GM12891 (cell line): ENCODE data around the gene ARHGAP9. TPM values are rescaled to one million over a fixed set of nuclear protein-coding genes. Genes with fewer than 3 reads are reported as not detected.

Experiments
- DNase-seq: peaks from one replicate; pipeline ENCODE4 v3.0.0; 2011; ENCODE audit warnings: low spot score; ENCODE audit not compliant: insufficient read length
- FAIRE-seq: peaks from 2 replicates; lab custom pipeline; 2011; peaks lifted over from hg19 to GRCh38; lab: Jason Lieb, UNC
- PAX5 ChIP-seq: IDR thresholded peaks from 2 replicates; pipeline ENCODE4 v1.6.1; 2011; ENCODE audit warnings: low read length, moderate library complexity, mild to moderate bottlenecking; ENCODE audit not compliant: insufficient read depth, severe bottlenecking
- POLR2A ChIP-seq: IDR thresholded peaks from 2 replicates; pipeline ENCODE4 v1.6.1; 2011; ENCODE audit warnings: low read depth, low read length, control low read depth
- POLR2AphosphoS5 ChIP-seq: IDR thresholded peaks from 2 replicates; pipeline ENCODE4 v1.6.1; 2011; ENCODE audit warnings: low read depth, low read length, control low read depth
- POU2F2 ChIP-seq: IDR thresholded peaks from 2 replicates; pipeline ENCODE4 v1.6.1; 2011; ENCODE audit warnings: low read depth, mild to moderate bottlenecking, control low read depth, low read length, moderate library complexity
- SPI1 ChIP-seq: IDR thresholded peaks from 2 replicates; pipeline ENCODE4 v1.6.1; 2011; ENCODE audit warnings: low read depth, low read length, control low read depth
- TAF1 ChIP-seq: IDR thresholded peaks from 2 replicates; pipeline ENCODE4 v1.6.1; 2011; ENCODE audit warnings: low read depth, low read length, control low read depth
- polyA plus RNA-seq: library from polyadenylated mRNA; unstranded; fragments of >200 nt; gene quantifications from one replicate; pipeline ENCODE4 v1.2.1, GENCODE V29; 2012; ENCODE audit warnings: low read depth, missing spikeins, inconsistent platforms; ENCODE audit not compliant: missing spikeins

Gene ARHGAP9
- polyA plus RNA-seq = 71.0 TPM

DNA sequence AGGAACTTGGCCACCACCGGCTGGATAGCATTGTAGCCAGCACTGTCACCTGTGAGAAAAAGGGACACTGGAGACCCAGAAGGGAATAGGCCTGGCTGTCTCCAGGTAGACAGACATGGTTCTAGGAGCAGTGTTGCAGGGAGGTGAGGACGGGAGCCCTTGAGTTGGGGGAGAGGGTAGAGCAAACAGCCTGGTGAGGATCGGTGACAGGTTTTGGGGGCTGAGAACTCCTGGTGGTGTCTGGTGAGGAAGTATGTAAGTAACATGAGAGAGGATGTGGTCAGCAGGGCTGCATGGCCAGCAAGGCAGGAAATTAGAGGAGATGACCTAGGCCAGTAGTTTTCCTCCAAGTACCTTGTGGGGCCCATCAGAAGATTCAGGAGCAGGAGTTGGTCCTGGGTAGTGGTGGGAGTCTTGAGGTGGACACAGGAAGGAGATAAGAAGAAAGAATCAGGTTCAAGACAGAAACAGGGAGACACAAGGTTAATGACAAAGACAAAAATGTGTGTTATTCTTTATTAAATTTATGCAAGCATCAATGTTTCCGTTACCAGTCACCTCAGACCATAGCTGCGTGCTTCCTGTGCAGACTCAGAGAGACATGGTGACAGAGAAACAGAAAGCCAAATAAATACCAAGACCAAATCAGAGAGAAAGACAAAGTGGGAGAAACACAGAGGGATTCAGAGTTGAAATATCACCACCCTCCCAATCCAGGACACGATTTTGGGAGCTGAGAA lies at the start of gene ARHGAP9:
ARHGAP9 (minus strand) TSS at position 491 of the 740 bp plus-strand sequence; CDS start at position 31, 460 bp downstream.
- TF ChIP-seq POLR2A = peak; percentile 49; the same call in 1 of the 2 replicates
- peak; percentile 73 for TF ChIP-seq SPI1
- TF ChIP-seq POU2F2 = no peak
- no peak for TF ChIP-seq PAX5
- TF ChIP-seq POLR2AphosphoS5 = no peak; the same call in 1 of the 2 replicates
- TF ChIP-seq TAF1 = peak; percentile 39; the same call in 1 of the 2 replicates
- DNase-seq (no peak), FAIRE-seq (peak; percentile 94)

DNA sequence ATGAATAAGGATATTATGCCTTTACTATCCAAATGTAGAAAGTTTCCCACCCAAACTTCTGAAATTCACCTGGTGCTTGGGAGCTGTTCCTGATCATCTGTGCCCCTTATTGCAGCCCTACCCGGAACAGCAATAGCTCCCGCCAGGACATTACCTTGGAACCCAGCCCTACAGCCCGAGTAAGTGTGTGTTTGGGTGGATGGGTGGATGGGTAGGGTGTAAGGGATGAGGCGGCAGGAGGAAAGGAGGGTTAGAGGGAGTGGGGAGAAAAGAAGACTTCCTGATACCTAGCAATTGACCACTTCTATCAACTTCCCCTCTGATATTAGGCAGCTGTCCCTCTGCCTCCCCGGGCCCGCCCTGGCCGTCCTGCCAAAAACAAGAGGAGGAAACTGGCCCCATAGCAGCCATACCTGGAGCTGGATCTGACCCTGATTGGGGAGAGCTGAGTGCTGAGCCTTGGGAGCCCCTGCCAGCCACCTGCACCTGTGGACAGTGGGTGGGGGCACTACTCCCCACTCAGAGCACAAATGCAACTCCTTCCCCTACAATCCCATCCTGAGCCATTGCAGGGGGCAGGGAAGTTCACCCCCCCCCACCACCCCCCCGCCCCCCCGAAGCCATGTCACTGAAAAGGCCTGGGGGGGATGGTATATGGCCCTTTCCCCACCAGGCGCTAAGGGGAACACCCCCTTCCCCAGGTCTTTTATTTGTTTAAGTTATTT lies 49.3 kb upstream of the ARHGAP9 start:
- no peak for FAIRE-seq
- no peak for DNase-seq

DNA sequence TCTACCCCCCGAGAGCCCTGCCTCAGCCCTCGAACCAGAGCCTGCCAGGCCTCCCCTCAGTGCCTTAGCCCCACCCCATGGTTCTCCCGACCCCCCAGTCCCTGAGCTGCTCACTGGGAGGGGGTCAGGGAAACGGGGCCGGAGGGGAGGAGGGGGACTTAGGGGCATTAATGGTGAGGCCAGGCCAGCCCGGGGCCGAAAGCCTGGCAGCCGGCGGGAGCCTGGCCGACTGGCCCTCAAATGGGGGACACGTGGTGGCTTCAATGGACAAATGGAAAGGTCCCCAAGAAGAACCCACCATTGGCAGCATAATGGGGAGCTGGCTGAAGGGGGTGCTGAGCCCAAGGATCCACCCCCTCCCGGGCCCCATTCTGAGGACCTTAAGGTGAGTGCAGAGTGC lies 48.5 kb upstream of the ARHGAP9 start:
- no peak for TF ChIP-seq SPI1
- TF ChIP-seq POU2F2 = no peak
- no peak for TF ChIP-seq PAX5
- no peak for TF ChIP-seq POLR2AphosphoS5
- DNase-seq (no peak), FAIRE-seq (no peak)

More for the DNA sequence above, 49.3 kb upstream of the ARHGAP9 start:
- TF ChIP-seq POLR2AphosphoS5 (no peak), SPI1 (no peak), POU2F2 (no peak), TAF1 (no peak), PAX5 (no peak), POLR2A (no peak)

GRCh38 chr12:57527184-57527583 lies 47.5 kb upstream of the ARHGAP9 start:
- no peak for DNase-seq
- FAIRE-seq = no peak
- TF ChIP-seq POU2F2 = no peak

DNA sequence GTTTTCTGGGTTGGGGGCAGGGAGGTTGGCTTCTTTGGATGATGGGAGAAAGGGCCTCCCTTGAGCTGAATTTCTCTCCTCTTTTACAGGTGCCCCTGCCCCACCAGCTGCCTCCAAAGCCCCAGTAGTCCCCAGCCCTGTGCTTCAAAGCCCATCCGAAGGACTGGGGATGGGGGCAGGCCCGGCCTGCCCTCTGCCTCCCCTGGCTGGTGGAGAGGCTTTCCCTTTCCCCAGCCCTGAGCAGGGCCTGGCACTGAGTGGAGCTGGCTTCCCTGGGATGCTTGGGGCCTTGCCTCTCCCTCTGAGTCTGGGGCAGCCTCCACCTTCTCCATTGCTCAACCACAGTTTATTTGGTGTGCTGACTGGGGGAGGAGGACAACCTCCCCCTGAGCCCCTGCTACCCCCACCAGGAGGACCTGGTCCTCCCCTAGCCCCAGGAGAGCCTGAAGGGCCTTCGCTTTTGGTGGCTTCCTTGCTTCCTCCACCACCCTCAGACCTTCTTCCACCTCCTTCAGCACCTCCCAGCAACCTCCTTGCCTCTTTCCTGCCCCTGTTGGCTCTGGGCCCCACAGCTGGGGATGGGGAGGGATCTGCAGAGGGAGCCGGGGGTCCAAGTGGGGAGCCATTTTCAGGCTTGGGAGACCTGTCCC lies 46.9 kb upstream of the ARHGAP9 start:
- TF ChIP-seq SPI1 (no peak), POLR2AphosphoS5 (no peak; the same call in 1 of the 2 replicates), TAF1 (no peak), POU2F2 (no peak), PAX5 (no peak), POLR2A (no peak)
- FAIRE-seq (no peak), DNase-seq (no peak)

- DNase-seq (no peak), FAIRE-seq (no peak)
- TF ChIP-seq SPI1 (no peak), POLR2AphosphoS5 (no peak), TAF1 (no peak), POU2F2 (no peak)
Measured at GRCh38 chr12:57525615-57526383, 46.1 kb upstream of the ARHGAP9 start.

DNA sequence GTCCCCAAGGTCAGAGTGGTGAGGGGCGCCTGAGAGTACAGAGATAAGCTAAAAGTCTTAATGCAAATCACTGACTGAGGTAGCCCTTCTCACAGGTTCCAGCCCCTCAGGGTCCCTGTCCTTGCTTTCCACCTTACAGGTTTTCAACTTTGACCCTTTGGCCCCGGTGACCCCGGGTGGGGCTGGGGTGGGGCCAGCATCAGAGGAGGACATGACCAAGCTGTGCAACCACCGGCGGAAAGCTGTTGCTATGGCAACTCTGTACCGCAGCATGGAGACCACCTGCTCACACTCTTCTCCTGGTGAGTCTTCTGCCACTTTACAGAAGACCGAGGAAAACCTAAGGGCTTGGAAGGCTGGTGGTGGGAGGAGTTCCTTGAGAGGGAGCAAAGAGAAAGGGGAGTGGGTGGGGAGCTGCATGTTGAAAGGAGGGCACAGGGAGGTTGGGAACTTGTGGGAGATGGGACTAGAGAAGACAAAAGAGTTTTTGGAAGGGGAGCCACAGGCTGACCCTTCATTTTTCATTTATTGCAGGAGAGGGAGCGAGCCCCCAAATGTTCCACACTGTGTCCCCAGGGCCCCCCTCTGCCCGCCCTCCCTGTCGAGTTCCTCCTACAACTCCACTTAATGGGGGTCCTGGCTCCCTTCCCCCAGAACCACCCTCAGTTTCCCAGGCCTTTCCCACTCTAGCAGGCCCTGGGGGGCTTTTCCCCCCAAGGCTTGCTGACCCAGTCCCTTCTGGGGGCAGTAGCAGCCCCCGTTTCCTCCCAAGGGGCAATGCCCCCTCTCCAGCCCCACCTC lies 45.3 kb upstream of the ARHGAP9 start:
- DNase-seq (no peak), FAIRE-seq (no peak)
- TF ChIP-seq POLR2AphosphoS5 = no peak
- no peak for TF ChIP-seq SPI1
- no peak for TF ChIP-seq POLR2A
- no peak for TF ChIP-seq PAX5
- no peak for TF ChIP-seq POU2F2
- no peak for TF ChIP-seq TAF1

DNA sequence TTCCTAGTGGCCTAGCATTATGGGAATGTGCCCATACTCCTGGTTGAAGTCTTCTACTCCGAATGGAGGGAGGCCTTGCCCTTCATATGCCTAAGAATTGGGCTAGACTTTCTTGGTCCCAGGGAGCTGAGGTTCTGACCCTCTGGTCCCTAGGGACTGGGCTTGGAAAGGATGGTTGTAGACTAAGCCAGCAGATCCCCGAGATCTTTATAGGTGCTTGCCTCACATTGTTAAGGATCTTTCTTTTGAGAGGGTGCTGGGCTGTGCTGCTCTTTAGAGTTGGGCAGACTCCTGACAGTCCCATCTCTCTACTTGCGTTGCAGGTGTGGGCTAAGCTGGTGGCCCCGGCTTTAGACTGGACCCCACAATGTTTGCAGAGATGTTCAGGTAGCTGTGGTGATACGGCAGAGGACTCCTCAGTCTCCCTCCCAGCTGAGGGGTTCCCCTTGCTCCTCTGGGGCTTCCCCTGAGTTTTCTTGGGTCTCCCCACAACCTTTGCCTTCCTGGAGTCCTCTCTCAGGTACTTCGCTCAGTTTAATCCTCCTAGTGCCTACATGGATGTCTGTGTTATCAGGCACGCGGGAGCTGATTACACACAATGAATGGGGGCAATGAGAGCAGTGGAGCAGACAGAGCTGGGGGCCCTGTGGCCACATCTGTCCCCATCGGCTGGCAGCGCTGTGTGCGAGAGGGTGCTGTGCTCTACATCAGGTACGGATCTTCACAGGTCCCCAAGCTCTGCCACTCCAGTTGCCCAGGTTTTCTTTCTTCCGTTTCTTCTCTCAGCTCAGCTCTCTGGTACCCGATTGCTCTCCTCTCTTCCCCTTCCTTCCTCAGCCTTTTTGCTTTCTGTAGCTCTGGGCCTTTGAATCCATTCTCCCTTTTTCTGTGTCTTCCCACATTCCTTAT lies 44.3 kb upstream of the ARHGAP9 start:
- FAIRE-seq = peak; percentile 33
- no peak for DNase-seq
- TF ChIP-seq POU2F2 = no peak
- no peak for TF ChIP-seq POLR2A
- no peak for TF ChIP-seq SPI1
- no peak for TF ChIP-seq POLR2AphosphoS5
- TF ChIP-seq PAX5 = no peak
- TF ChIP-seq TAF1 = no peak
